LNCaP clone FGC (cell line): ENCODE data around the gene CLEC16A.

Experiments
- DNase-seq: peaks from one replicate; pipeline ENCODE4 v3.0.0-alpha.2; 2011; ENCODE audit warnings: low read depth
- H3K4me3 ChIP-seq: 2 replicates; pipeline ENCODE4 v1.5.1; 2011; ENCODE audit warnings: mild to moderate bottlenecking, low read depth, low read length, control low read depth
- TF ChIP-seq, protein P1 (sequence below): IDR thresholded peaks from 2 replicates; pipeline ENCODE4 v1.5.1; 2012; ENCODE audit warnings: mild to moderate bottlenecking; ENCODE audit not compliant: control insufficient read depth, insufficient read depth; ENCODE audit errors: extremely low read depth

The CLEC16A gene

DNA sequence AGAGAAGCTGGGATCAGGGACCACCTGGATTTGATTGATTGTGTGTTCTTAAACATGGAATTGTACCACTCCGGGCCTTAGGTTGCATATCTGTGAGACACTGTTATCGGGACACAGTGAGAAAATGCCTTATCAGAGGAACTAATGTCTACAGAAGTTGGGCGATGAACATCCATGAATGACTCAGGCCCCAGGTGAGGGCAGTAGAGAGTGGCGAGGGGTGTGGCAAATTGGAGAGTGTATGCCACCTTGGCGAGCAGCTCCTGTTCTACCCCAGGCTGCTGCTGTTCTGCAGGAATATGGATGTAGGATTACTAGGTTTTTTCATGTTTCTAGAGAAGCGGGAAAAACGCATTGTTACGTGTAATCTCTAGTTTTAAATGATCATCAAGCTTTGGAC lies 38.8 kb downstream of the CLEC16A start:
- H3K4me3 ChIP-seq: no peak overlapping the region
- DNase-seq: no peak
- TF ChIP-seq, protein P1, sequence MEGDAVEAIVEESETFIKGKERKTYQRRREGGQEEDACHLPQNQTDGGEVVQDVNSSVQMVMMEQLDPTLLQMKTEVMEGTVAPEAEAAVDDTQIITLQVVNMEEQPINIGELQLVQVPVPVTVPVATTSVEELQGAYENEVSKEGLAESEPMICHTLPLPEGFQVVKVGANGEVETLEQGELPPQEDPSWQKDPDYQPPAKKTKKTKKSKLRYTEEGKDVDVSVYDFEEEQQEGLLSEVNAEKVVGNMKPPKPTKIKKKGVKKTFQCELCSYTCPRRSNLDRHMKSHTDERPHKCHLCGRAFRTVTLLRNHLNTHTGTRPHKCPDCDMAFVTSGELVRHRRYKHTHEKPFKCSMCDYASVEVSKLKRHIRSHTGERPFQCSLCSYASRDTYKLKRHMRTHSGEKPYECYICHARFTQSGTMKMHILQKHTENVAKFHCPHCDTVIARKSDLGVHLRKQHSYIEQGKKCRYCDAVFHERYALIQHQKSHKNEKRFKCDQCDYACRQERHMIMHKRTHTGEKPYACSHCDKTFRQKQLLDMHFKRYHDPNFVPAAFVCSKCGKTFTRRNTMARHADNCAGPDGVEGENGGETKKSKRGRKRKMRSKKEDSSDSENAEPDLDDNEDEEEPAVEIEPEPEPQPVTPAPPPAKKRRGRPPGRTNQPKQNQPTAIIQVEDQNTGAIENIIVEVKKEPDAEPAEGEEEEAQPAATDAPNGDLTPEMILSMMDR: peak; percentile 19; the same call in 1 of the 2 replicates

- TF ChIP-seq, protein P1: no peak
- DNase-seq: no peak
Observed at GRCh38 chr16:10984509-10984908, 40.1 kb downstream of the CLEC16A start.

GRCh38 chr16:10987361-10988163 lies 43.2 kb downstream of the CLEC16A start:
- no peak for DNase-seq
- no peak overlapping the region for H3K4me3 ChIP-seq
- TF ChIP-seq, protein P1: no peak

More at GRCh38 chr16:10984509-10984908, 40.1 kb downstream of the CLEC16A start:
- H3K4me3 ChIP-seq: no peak overlapping the region

- DNase-seq: no peak
- no peak overlapping the region for H3K4me3 ChIP-seq
- TF ChIP-seq, protein P1: 0 out of 2 replicates have a peak, but pooled peaks have one; percentile 7
Observed at GRCh38 chr16:10988164-10988803, 43.9 kb downstream of the CLEC16A start.

GRCh38 chr16:10988879-10989278 lies 44.5 kb downstream of the CLEC16A start:
- TF ChIP-seq, protein P1: no peak
- H3K4me3 ChIP-seq: no peak overlapping the region
- DNase-seq: no peak

- DNase-seq: no peak
- TF ChIP-seq, protein P1: no peak
- H3K4me3 ChIP-seq: no peak overlapping the region
Observed at GRCh38 chr16:10989559-10989958, 45.2 kb downstream of the CLEC16A start.
